Measurements from ENCODE around the gene UBE2Q1. TPM values are rescaled to one million over a fixed set of nuclear protein-coding genes. Genes with fewer than 3 reads are reported as not detected.

The UBE2Q1 gene
- total and polyA plus RNA-seq, 4 donors = 8.2 to 22.0 (median 14.2) TPM

GRCh38 chr1:154572468-154573167 is 14.2 kb upstream of the UBE2Q1 start (continued):
- TF ChIP-seq MAX (IDR thresholded peaks at IDR 0.05) = no peak

GRCh38 chr1:154571964-154572288 is 13.5 kb upstream of the UBE2Q1 start:
- peaks cover 3 to 10% (median 7%) of the 10 kb centered on the region in 4 donors for H3K4me1 ChIP-seq (ENCODE audit: control insufficient read depth in 4 of 4, insufficient read depth in 4 of 4, low read length in 3 of 4)
- H3K4me3 ChIP-seq (ENCODE audit: low read depth in 1 of 3, low read length in 3 of 3) = no peak overlapping the region
- H3K36me3 ChIP-seq (ENCODE audit: control insufficient read depth in 4 of 4, insufficient read depth in 3 of 4, low read depth in 1 of 4, low read length in 3 of 4) = no peaks in the 10 kb centered on the region
- no peak overlapping the region for H3K27ac ChIP-seq (ENCODE audit: low read depth in 1 of 2, low read length in 2 of 2)
- peaks cover 0 to 6% (median 3%) of the 10 kb centered on the region in 4 donors for H3K27me3 ChIP-seq (ENCODE audit: control insufficient read depth in 4 of 4, insufficient read depth in 4 of 4, low read length in 3 of 4)
- no peak overlapping the region for H3K9ac ChIP-seq (ENCODE audit: low read depth in 1 of 2, low read length in 2 of 2)
- DNase-seq (ENCODE audit: low spot score) = no peak
- no peaks in the 10 kb centered on the region for H3K9me3 ChIP-seq (ENCODE audit: control insufficient read depth in 4 of 4, low read length in 3 of 4)
- 92% methylated on average over 29 of the region's 29 CpGs for WGBS
- TF ChIP-seq CTCF (IDR thresholded peaks at IDR 0.05; ENCODE audit: low read depth, low read length, missing input control) (no peak), FOXA1 (IDR thresholded peaks at IDR 0.05) (no peak), SP1 (IDR thresholded peaks at IDR 0.05) (no peak), ZBTB33 (IDR thresholded peaks at IDR 0.05) (no peak), YY1 (IDR thresholded peaks at IDR 0.05) (no peak), NR2F2 (IDR thresholded peaks at IDR 0.05) (no peak), TAF1 (conservative IDR thresholded peaks at IDR 0.05) (no peak)

- no peak for DNase-seq (ENCODE audit: low spot score)
- H3K4me3 ChIP-seq (ENCODE audit: low read depth in 1 of 3, low read length in 3 of 3) = no peak overlapping the region
- H3K9me3 ChIP-seq (ENCODE audit: control insufficient read depth in 4 of 4, low read length in 3 of 4) = no peaks in the 10 kb centered on the region
- H3K9ac ChIP-seq (ENCODE audit: low read depth in 1 of 2, low read length in 2 of 2) = no peak overlapping the region
- WGBS = 94% methylated on average over 59 of the region's 59 CpGs
- no peak overlapping the region for H3K27ac ChIP-seq (ENCODE audit: low read depth in 1 of 2, low read length in 2 of 2)
- peaks cover 0 to 6% (median 3%) of the 10 kb centered on the region in 4 donors for H3K27me3 ChIP-seq (ENCODE audit: control insufficient read depth in 4 of 4, insufficient read depth in 4 of 4, low read length in 3 of 4)
- H3K36me3 ChIP-seq (ENCODE audit: control insufficient read depth in 4 of 4, insufficient read depth in 3 of 4, low read depth in 1 of 4, low read length in 3 of 4) = no peaks in the 10 kb centered on the region
- peaks cover 3 to 10% (median 7%) of the 10 kb centered on the region in 4 donors for H3K4me1 ChIP-seq (ENCODE audit: control insufficient read depth in 4 of 4, insufficient read depth in 4 of 4, low read length in 3 of 4)
- TF ChIP-seq HNF4A (conservative IDR thresholded peaks at IDR 0.05) (no peak), TAF1 (conservative IDR thresholded peaks at IDR 0.05) (no peak), RAD21 (IDR thresholded peaks at IDR 0.05) (no peak), YY1 (IDR thresholded peaks at IDR 0.05) (no peak), RXRA (IDR thresholded peaks at IDR 0.05) (no peak), ZBTB33 (IDR thresholded peaks at IDR 0.05) (no peak), JUND (IDR thresholded peaks at IDR 0.05) (no peak), MAX (IDR thresholded peaks at IDR 0.05) (no peak), FOXA1 (IDR thresholded peaks at IDR 0.05) (no peak), REST (IDR thresholded peaks at IDR 0.05) (no peak), HNF4G (IDR thresholded peaks at IDR 0.05) (no peak), EGR1 (IDR thresholded peaks at IDR 0.05; ENCODE audit: low read depth in 2 of 2) (no peak), GABPA (IDR thresholded peaks at IDR 0.05 in 1 of 2, conservative IDR thresholded peaks at IDR 0.05 in 1 of 2) (no peak), FOXA2 (IDR thresholded peaks at IDR 0.05) (no peak), ATF3 (IDR thresholded peaks at IDR 0.05) (no peak), NR2F2 (IDR thresholded peaks at IDR 0.05) (no peak)
Measured at GRCh38 chr1:154571244-154571963, 12.9 kb upstream of the UBE2Q1 start.
